22Rv1 (cell line): ENCODE data around the gene NAV1.

Source experiments
- CTCF ChIP-seq: fragments of 450-650 bp; IDR thresholded peaks from 2 replicates; pipeline ENCODE4 v1.5.1; 2017; ENCODE audit warnings: mild to moderate bottlenecking
- ZFX ChIP-seq: fragments of 450-650 bp; IDR thresholded peaks from 2 replicates; pipeline ENCODE4 v1.6.1; 2017; ENCODE audit warnings: antibody characterized with exemption, borderline replicate concordance

- TF ChIP-seq CTCF (no peak), ZFX (no peak)
Measured at GRCh38 chr1:201583663-201584062, 44.7 kb downstream of the NAV1 start.
